ENCODE results near the gene SH3RF1.

Gene SH3RF1

DNA sequence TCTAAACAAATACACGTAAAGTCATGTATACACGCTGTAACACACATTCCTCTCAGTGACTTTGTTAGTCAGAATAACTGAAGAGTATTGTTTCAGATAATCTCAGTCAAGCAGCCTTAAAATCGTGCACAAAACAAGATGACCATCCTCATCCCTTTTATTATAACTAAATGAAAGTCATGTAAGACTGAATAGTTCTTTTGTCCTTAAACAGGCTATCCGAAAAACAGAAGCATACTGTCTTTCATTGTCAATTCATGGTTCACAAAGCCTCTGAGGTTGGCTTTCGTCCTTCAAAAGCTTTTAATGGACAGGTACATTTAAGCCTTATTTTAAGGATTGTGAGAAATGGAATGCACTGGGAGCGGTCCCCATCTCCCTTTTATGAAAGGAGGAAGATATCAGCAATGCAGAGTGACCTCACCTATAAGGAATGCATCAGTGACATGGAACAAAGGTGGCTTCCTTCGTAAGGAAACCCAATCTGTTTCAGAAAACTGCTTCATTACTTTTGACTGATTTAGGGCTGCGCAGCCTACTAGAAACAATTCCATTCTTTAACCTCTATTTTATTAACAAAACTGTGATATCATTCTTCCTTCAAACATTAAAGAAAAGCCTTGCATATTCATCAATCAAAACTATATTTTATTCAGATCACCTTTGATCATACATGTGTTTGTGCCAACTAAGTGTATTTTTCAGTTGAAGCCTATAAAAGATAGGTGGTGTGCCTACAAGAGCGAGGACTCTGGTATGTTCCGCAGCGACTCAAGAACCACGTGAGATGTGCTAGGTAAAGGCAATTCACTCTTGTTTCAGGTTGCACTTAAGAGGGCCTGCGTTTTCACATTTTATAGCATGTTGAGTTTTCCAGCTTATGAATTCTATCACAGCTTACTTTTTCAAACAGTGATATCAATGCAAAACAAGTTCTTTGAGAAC, 19.2 kb downstream of the SH3RF1 start:
- DNase-seq (ENCODE audit: low spot score), result no peak

DNA sequence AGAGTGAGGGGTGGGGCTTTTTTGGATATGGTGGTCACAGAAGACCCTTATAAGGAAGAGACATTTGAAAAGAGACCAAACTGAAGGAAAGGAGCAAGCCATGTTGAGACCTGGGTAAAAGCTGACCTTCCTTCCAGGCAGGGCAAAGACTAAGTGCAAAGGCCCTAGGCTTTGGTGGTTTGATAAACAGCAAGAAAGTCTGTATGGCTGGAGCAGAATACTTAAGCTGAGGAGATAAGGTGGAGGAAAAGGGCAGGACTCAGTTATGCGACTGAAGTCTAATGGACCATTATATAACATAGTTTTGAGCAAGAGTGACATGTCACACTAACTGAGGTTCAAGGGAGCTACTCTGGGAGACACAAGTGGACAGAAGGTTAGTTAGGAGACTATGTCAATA, 20.0 kb downstream of the SH3RF1 start:
- DNase-seq (ENCODE audit: low spot score), result no peak

DNA sequence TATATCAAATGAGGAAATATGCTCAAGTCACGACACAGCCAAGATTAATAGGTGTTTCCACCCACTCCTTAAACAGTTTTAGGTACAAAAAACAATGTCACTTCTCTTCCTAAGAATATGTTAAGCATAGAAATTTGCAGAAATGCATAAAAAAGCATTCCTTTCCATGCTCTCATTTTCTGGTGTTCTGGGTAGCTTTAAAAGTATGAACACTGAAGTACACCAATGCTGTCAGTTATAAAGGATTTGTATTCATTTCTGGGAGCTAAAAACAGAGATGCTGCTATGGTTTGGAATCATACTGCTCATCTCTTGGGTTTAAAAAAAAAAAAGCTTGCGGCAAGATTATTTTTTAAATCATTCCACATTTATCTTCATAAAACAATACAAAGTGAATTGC, 20.8 kb downstream of the SH3RF1 start:
- DNase-seq (ENCODE audit: low spot score), result no peak

DNA sequence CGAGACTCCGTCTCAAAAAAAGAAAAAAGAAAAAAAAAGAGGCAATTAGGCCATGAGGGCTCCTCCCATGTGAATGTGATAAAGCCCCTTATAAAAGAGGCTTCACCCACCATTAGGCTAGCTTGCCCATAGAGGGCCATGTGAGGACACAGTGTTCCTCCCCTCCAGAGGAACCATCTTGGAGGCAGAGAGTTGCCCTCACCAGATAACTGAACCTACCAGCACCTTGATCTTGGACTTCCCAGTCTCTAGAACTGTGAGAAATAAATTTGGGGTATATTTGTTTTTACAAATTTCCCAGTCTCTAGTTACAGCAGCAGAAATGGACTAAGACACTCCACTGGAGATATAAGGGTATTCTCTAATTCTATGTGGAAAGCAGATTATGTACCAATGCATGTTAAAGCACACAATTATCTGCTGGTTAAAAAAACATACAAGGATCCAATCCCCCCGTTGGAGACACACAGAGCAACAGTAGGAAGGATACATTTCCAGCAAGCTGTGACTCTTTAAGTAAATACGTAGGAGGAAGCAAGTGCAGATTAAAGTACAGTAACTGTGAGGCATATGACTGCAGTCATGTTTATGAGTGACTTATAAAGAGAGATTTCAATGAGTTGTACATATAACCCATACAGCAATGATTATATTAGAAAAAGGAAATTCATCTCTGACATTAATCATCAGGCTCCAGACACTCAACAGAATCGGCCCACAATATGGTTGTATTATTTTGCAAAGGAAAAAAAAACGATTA, 21.4 kb downstream of the SH3RF1 start:
- DNase-seq (ENCODE audit: low spot score), result no peak

DNA sequence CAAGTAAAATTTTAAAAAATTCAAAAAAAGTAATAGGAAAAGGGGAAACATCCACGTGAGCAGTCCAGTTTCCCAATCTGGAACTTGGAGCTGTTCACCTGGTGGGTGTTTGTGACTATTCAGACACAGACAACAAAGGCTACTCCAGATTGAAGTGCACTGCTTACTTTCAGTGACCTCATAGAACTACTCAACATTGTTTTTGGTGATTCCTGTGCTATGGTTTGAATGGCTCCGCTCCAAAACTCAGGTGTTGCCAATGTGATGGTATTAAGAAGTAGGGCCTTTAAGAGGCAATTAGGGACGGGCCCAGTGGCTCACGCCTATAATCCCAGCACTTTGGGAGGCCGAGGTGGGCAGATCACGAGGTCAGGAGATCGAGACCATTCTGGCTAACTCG, 22.1 kb downstream of the SH3RF1 start:
- no peak for DNase-seq (ENCODE audit: low spot score)

DNA sequence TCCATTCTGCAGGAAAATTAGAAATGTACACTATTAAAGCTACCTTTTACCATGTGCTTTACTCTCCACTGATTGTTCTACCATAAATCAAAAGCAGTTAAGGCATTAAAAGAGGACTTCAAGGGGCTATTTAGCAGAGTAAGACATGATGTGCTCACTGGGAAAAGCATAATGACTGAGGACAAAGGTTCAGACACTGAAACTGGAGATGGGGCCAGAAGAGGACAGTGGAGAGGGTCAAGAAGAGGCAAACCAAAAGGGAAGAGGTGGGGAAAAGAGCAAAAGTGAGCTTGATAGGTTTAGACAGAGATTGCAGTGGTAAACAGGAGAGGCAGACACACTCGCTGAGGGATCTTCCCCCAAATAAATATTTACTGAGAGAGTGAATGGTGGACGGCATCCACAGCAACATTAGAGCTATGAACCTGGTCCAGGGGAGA, 23.8 kb downstream of the SH3RF1 start:
- no peak for DNase-seq (ENCODE audit: low spot score)

DNA sequence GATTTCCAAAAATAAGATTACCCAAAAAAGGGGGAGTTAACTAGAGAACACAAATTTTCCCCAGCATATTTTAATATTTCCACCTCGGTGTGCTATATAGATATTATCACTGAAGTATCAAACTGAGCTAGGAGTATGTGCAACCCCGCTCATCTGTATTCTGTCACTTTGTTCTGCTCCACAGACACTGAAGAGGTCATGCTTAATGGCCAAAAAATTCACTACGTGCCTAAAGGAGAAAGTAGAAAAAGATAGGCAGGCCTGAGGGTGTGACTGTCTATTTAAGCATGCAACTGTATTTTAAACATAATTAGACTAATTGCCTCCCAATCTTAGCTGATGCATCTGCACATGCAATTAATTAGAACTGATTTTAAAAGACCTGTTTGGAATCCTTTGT, 24.5 kb downstream of the SH3RF1 start:
- DNase-seq (ENCODE audit: low spot score), result no peak

DNA sequence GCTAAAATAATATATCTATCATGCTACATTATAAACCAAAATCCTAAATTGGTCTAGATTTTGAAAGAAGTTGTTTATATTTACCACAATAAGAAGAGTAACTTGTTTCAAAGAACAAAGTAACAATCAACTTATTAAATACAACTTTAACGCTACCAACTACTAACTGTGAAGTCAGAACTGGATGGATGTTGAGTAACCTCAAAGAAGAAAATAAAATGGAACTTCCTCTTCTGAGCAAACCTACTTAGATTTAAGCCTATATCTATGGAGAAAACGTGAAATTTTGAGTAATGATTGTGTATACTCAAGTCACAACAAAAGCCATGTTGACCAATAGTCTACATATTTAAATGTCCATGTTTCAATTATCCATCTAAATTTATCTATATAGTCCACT, 25.7 kb downstream of the SH3RF1 start:
- DNase-seq (ENCODE audit: low spot score), result no peak

DNA sequence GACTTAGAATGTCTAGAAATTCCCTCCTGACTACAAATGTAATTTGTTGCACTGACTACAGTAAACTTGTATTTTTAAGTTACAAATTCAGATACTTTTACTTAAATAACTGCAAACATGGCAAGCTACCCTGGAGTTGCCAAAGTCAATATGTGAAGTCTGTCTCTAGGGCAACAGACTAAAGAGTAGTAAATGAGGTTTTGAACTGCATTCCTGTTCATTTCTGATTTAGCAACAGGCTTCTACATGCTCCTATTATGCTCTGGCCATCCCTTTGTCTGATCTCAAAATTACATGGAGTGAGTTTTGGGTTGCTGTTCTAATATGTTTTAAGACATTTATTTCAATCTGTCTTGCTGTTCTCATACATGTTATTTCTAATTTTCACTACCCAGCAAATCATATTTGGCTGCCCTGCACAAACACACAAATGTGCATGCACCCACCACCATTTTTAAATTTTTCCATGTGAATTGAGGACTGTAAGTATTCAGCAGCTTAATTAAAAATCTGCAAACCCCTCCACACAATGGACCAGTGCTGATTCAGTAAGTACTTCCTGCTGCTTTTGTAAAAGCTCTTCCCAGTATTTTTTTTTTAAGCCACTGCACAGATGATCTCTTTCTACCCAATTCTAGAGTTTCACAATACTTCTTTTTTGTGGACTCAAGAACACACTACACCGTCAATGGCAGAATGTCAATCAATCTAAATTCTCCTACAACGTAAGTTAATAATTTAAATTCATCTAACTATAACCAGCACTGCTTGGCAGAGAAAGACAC, 26.7 kb downstream of the SH3RF1 start:
- no peak for DNase-seq (ENCODE audit: low spot score)

DNA sequence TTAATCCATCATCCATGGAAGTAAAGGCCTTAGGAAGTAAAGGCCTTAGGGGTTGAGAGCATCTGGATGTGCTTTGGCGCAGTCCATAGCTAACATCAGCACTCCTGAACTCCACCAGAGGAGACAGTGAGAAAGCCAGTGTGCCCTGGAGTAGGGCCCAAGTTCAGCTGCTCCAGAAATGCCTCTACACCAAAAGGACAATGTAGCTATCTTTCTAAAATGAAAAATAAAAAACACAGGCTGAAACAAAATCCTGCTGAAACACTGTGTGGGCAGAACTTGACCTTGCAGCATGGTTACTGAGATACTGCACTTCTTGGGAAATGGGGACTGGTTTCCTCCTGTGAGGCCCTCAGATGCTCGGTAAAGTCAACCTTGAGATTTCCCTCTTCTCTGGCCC, 29.3 kb downstream of the SH3RF1 start:
- DNase-seq (ENCODE audit: low spot score), result no peak

DNA sequence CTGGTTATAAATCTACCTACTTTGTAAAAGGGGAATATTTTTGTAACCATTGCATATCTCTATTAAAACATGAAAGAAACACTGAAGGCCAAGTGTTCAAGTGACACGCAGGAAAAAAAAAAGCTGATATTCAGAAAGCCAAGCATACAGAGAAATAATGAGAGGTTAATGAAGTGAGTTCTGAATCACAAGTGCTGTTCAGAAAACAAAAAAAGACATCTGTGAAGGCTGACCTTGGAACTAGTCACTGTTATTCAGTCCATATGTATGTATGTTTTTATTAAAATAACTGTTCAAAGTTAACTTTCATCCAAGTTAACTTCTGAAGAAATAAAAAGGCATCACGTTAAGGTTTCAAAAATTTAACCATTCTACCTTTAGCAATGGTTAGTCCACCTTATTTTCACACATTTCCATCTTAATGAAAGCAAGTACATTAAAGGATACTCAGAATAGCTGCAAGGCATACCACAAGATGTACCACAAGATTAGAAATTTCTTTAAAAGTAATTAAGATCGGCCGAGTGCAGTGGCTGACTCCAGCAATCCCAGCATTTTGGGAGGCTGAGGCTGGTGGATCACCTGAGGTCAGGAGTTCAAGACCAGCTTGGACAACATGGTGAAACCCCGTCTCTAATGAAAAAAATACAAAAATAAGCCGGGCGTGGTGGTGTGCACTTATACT, 31.4 kb downstream of the SH3RF1 start:
- no peak for DNase-seq (ENCODE audit: low spot score)

DNA sequence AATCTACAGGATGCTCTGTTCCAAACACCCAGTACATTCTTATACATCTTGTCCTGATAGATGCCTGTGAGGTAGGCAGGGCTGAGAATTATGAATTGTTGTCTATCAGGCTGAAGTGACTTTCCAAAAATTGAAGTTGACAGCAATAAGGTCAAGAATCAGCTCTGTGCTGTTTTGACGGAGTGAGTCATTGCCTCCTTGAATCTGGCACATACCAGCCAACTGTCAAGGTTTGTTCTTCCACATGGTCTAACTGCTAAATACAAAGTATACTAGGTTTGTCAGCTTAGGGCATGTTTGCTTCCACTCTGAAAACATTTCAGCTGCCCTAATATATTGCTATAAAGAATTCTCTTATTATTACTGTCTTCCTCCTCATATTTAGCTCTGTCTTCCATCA, 32.3 kb downstream of the SH3RF1 start:
- DNase-seq (ENCODE audit: low spot score), result no peak

DNA sequence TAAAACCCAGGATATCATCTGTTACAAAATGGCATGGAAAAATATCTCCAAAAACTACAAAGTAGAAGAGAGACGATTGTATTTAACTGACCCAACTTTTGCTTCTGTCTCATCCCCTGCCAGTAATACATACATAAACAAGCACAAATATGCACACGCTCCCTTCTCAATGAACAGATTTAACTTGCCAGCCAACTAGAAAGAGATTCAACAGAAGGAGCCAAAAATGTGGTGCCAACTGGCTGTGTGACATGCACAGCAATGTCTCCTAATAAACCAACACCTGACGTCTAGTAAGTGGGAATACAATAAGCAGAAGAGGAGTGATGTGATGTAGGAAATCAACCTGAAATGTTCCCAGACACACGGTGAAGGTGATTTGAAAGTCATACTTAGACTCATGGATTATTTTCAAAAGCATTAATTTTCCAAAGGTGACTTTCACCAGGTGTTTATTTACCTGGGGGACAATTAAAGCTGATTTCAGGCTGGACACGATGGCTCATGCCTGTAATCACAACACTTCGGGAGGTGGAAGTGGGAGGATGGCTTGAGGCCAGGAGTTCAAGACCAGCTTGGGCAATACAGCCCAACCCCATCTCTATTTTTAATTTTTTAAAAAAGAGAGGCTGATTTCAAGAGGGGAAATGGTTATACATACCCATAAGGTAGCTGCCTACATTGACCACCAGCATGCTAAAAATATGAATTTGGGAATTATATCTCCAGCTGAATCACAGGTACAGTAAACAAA, 33.7 kb downstream of the SH3RF1 start:
- DNase-seq (ENCODE audit: low spot score), result no peak

DNA sequence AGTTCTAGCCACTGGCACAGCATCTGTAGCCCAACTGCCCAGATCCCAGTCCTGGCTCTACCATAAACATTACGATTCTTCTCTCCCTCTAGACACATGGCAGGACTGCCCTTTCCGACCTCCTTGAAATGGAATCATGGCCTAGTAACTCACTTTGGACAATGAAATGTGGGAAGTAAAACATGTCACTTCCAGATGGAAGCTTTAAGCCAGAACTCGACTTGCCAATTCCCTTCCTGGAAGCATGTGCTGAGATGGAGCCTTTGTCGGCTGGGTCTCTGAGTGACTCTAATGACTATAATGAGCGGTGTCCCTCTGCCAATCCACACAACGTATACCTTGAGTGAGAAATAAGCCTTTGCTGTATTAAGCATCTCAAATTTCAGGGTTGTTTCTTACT, 34.7 kb downstream of the SH3RF1 start:
- no peak for DNase-seq (ENCODE audit: low spot score)

DNA sequence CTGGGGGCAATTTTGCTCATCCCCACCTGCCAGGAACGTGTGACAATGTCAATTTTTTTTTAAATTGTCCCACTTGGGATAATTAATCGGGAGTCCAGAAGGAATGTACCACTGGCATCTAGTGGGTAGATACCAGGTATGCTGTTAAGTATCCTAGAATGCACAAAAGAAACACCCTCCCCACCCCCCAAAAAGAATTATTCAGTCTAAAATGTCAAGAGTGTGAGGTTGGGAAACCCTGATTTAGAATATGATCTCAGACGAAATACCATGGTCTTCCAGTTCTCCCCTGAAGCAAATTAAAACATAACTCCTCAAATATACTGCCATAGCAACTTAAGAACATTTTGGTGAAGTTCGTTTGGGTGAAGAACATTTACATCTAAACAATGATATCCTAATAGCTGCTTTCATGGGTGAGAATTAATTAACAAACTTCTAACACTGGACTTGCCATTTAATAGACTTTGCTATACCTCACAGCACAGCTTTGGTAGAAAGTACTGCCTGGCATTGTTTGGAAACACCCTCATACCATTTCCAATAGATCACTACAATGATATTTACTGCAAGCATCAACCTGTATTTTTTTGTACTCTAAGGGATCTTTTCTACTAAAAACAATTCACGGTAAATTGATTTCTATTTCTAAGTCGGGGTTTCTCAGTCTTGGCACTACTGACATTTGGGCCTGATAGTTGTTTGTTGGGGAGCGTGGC, 36.5 kb downstream of the SH3RF1 start:
- no peak for DNase-seq (ENCODE audit: low spot score)

DNA sequence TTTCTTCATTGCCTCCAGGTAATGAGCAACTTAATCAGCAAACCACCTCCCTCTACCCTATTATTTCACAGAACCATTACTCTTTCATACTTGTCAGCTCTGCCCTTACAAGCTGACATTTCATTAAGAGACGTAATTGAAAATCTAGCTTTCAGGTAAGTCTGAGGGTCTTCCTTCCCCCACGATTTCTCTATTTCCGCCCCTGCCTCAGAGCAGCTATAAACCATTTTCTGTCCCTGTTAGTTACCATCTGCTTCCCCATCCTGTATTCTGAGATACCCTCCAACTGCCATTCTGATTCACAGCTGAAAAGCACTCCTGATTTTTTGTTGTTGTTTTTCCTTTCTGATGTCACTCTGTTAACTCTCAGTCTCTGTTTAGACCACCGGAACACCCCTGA, 37.1 kb downstream of the SH3RF1 start:
- DNase-seq (ENCODE audit: low spot score), result no peak

DNA sequence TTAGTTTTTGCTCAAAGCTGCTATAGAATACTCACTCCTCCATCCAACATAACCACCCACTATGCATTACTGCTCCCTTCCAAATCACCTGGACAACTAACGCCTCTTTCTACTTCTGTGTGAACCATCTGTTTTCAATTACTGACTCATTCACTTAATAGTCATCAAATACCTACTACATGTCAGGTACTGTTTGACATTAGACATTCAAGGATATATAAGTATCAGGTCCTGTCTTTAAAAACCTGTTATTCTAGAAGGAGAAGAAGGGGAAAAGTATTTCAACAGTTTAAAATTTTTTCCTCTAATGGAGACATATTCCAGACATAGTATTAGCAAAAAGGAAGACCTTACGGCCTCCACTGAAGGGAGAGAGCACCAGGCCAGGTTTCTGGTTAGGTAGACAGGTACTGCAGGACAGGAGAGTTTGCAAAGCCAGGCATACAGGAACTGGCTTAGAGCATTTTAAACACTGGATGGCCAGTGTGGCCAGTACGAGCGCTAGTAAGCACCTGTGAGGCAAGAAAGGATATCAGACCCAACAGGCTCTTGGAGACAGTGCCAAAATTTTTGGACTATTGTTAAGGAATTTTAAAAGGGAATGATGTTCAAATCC, 39.0 kb downstream of the SH3RF1 start:
- no peak for DNase-seq (ENCODE audit: low spot score)

DNA sequence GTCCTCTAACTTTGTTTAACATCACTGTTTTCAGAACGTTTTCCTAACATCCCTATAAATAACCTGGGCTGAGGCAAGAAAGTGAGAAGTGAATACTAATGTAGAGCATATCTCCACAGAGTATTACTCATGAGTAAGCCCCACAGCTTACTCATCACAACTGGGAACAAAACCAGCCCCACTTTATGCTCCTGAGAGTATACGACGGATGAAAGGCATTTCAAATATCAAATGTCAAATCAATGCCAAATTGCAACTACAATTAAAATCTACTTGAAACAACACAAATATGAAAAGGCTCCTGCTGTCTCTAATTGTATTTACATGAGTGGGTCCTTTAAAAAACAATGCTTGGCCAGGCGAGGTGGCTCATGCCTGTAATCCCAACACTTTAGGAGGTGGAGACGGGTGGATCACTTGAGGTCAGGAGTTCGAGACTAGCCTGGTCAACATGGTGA, 41.2 kb downstream of the SH3RF1 start:
- DNase-seq (ENCODE audit: low spot score), result no peak

DNA sequence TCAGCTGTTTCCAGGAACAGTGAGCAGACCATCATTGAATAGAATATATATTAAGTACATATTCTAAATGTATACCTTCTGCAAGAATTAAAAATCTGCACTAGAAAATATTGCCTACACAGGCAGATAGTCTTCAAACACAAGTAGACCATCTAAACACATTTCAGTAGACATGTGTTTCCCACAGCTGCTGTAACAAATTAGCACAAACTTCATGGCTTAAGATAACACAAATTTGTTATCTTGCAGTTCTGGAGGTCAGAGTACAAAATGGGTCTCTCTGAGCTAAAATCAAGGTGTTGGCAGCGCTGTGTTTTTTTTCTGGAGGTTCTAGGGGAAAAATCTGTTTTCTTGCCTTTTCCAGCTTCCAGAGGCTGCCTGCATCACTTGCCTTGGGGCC, 42.7 kb downstream of the SH3RF1 start:
- no peak for DNase-seq (ENCODE audit: low spot score)

DNA sequence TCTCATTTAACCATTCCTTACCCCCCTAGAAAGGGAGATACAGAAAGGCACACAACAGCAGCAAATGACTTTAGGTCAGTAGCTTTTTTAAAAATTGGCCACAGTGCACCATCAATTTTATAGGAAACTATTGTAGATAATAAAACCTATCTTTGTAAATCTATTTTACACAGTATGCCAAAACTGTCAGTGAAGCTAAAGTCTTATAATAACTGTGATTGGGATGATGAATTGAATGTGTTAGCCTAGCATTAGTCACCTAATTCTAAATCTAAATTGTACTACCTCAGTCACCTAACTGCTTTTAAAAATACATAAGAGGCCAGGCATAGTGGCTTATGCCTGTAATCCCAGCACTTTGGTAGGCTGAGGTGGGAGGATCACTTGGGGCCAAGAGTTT, 44.2 kb downstream of the SH3RF1 start:
- DNase-seq (ENCODE audit: low spot score), result no peak
